Right ventricle myocardium superior (tissue), 1 donor: Measurements from ENCODE around the gene POLR1B. TPM values are rescaled to one million over a fixed set of nuclear protein-coding genes. Genes with fewer than 3 reads are reported as not detected.
"Not testable (repeated sequence)": the region's sequence is repeated elsewhere in the genome, so short reads cannot be mapped to it uniquely, and the experiment has no call there.

Source experiments
- ATAC-seq: fragments of 200-7000 bp; cut with Tn5 transposase; one replicate; pipeline ENCODE4 v1.9.1; 2020; ENCODE audit warnings: mild to moderate bottlenecking; ENCODE audit not compliant: poor library complexity
- DNase-seq: peaks from one replicate; pipeline ENCODE4 v3.0.0-alpha.2; 2020
- intact Hi-C: fragments of 100-400 bp; cut with DNase I; formaldehyde crosslinking; loops from one replicate; pipeline ENCODE4 v1.11.2; 2022
- total RNA-seq: library from RNA; stranded (reverse); fragmentation: NEBNext Ultra II Directional; extraction: Animal tissue kit (Norgen Biotek cat#: 25700); gene quantifications from one replicate; pipeline ENCODE4 v1.2.1, GENCODE V29; 2021
- donor health status: DM: no; HTN: yes; CAD: no; lungs with severe emphysema.

POLR1B gene
- total RNA-seq, 1 donor from 2014 or later = 9.1 TPM

GRCh38 chr2:112585873-112586464 is 43.7 kb downstream of the POLR1B start:
- no peak for ATAC-seq
- intact Hi-C loops = no loop called here
- no peak for DNase-seq

GRCh38 chr2:112588611-112589045 is 46.4 kb downstream of the POLR1B start:
- intact Hi-C loops = no loop called here
- ATAC-seq (no peak), DNase-seq (no peak)

DNA sequence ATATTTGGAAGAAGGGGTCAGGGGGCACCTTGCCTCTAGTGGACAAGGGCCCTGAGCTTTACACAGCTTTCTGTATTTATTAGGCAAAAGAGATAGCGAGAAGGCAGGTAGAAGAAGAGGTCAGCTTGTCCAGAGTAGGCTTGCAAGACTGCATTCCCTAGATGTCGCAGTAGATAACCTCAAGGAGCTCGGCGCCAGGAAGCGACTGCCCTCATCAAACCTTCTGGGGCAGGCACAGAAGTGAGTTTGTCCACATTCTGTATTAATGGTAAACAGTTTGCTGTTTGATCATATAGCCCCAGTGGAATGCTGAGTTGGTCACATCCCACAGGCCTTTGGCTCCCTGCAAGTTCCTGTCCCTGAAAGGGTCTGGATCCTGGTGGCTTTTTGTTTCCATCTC is 49.1 kb downstream of the POLR1B start:
- intact Hi-C loops = no loop called here
- ATAC-seq (no peak), DNase-seq (no peak)

- DNase-seq (no peak), ATAC-seq (no peak)
- intact Hi-C loops = no loop called here
Observed at GRCh38 chr2:112593736-112594135, 51.5 kb downstream of the POLR1B start.

DNA sequence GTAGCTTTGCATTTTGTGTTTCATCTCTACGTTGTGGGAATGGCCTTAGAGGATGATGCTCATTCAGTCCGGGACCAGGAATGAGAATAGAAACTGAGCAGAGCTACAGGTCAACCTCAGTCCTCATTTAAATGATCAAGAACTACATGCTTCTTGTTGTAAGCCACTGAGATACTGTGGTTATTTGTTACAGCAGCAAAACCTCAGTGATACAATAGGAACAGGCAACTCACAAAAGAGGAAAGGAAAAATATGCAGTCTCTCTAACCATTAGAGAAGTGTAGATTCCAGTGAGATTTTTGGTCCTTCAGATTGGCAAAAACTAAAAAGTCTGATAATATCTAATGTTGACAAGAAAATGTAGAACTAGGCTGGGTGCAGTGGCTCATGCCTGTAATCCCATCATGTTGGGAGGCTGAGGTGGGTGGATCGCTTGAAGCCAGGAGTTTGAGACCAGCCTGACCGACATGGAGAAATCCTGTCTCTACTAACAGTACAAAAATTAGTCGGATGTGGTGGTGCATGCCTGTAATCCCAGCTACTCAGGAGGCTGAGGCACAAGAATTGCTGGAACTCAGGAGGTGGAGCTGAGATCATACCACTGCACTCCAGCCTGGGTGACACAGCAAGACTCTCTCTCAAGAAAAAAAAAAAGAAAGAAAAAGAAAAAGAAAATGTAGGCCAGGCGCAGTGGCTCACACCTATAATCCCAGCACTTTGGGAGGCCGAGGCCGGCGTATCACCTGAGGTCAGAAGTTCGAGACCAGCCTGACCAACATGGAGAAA is 55.5 kb downstream of the POLR1B start:
- intact Hi-C loops = no loop called here
- ATAC-seq (no peak), DNase-seq (no peak)

- DNase-seq = no peak
- intact Hi-C loops = no loop called here
Observed at GRCh38 chr2:112600634-112601033, 58.4 kb downstream of the POLR1B start.

GRCh38 chr2:112601754-112602153 is 59.5 kb downstream of the POLR1B start:
- DNase-seq (no peak), ATAC-seq (no peak)
- intact Hi-C loops = no loop called here

More at GRCh38 chr2:112600634-112601033, 58.4 kb downstream of the POLR1B start:
- no peak for ATAC-seq

- DNase-seq (no peak), ATAC-seq (no peak)
- intact Hi-C loops = no loop called here
Observed at GRCh38 chr2:112602917-112603316, 60.7 kb downstream of the POLR1B start.

DNA sequence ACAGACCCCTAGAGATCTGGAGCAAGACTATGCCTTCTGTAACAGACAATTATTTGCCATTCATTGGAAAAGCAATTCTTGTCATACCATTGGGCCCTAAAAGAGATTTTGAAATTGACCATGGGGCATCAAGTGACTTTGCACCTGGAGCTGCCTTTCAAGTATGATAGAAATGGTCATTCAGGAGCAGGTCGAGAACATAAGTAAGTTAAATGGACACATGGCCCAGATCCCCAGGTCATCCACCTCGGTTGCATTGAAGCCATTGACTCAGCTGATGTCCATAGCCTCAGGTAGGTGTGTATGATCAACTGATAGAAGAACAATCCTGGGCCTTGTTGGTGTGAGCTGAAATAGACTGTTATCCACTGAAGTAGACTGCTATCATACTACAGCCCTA is 61.5 kb downstream of the POLR1B start:
- ATAC-seq (no peak), DNase-seq (no peak)
- intact Hi-C loops = no loop called here

DNA sequence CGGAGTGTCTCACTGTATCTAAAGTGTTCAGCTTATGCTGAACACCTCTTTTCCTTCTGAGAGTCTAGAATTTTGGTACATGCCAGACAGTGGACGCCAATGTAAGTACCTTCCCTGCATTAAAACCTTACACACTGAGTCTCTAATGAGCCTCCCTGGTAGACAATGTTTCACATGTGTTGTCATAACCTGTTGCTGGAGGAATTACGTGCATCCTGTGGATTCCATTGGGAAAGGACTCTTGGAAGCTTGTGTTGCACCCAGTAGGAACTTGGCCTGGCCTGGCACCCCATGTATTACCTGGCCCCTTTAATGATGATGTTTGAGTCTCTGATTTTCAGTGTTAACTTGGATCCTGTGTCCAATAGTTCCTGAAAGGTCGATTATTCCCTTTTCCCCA is 62.7 kb downstream of the POLR1B start:
- DNase-seq = no peak
- intact Hi-C loops = no loop called here
- no peak for ATAC-seq

GRCh38 chr2:112605926-112606325 is 63.7 kb downstream of the POLR1B start:
- no peak for DNase-seq
- ATAC-seq = no peak
- intact Hi-C loops = no loop called here

DNA sequence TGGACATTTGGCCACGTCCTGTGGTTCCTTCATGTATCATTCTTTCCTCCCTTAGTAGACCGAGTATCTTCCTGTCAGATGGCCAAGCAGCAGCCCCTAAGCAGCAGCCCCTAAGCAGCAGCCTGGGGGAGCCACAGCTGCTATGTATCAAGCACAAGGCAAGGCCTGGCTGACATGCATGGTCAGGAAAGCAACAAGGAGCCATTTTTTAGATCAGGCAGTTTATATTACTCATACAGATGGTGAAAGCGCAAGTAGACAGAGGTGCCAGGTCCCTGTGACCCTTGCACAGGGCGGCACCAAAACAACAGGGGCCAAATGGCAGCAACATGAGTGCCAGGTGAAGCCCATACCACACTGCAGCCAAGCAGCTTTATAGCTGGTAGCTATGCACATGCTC is 64.3 kb downstream of the POLR1B start:
- intact Hi-C loops = no loop called here
- no peak for ATAC-seq
- DNase-seq = no peak

GRCh38 chr2:112607680-112608438 is 65.6 kb downstream of the POLR1B start:
- ATAC-seq = no peak
- intact Hi-C loops = no loop called here
- DNase-seq = no peak

DNA sequence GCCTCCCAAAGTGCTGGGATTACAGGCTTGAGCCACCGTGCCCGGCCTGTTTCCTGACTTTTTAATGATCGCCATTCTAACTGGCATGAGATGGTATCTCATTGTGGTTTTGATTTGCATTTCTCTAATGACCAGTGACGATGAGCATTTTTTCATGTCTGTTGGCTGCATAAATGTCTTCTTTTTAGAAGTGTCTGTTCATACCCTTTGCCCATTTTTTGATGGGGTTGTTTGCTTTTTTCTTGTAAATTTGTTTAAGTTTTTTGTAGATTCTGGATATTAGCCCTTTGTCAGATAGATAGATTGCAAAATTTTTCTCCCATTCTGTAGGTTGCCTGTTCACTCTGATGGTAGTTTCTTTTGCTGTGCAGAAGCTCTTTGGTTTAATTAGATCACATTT is 67.1 kb downstream of the POLR1B start:
- intact Hi-C loops, DNase-seq, ATAC-seq: not testable (repeated sequence)

DNA sequence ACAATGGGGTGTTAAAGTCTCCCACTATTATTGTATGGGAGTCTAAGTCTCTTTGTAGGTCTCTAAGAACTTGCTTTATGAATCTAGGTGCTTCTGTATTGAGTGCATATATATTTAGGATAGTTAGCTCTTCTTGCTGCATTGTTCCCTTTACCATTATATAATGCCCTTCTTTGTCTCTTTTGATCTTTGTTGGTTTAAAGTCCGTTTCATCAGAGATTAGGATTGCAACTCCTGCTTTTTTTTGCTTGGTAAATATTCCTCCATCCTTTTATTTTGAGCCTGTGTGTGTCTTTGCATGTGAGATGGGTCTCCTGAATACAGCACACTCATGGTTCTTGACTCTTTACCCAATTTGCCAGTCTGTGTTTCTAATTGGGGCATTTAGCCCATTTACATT is 70.0 kb downstream of the POLR1B start:
- not testable (repeated sequence) for ATAC-seq, DNase-seq

DNA sequence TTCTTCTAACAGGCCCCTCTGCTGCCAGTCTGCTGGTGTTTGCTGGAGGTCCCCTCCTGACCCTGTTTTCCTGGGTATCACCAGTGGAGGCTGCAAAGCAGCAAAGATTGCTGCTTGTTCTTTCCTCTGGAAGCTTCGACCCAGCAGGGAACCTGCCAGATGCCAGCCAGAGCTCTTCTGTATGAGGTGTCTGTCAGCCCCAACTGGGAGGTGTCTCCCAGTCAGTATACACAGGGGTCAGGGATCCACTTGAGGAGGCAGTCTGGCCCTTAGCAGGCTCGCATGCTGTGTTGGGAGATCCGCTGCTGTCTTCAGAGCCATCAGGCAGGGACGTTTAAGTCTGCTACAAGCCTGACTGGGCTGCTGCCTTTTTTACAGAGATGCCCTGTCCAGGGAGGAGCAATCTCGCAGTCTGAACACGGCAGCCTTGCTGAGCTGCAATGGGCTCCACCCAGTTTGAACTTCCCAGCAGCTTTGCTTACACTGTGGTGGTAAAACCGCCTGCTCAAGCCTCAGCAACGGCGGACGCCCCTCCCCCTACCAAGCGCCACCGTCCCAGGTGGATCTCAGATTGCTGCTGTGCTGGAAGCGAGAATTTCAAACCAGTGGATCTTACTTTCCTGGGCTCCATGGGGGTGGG is 72.1 kb downstream of the POLR1B start:
- intact Hi-C loops = no loop called here
- no peak for DNase-seq

More for the DNA sequence above, 70.0 kb downstream of the POLR1B start:
- intact Hi-C loops = not testable (repeated sequence)

DNA sequence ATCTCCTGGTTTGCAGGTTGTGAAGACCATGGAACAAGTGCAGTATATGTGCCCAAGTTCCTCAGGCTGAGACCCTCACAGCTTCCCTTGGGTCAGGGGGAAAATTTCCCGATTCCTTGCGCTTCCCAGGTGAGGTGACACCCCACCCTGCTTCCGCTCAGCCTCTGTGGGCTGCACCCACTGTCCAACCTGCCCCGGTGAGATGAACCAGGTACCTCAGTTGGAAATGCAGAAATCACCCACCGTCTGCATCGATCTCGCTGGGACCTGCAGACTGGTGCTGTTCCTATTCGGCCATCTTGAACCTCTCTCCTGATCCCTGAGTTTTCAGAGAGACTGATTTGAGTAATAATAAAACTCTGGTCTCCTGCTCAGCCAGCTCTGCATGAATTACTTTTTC is 72.8 kb downstream of the POLR1B start:
- DNase-seq (no peak), ATAC-seq (no peak)
- intact Hi-C loops = no loop called here

More for the DNA sequence above, 72.1 kb downstream of the POLR1B start:
- no peak for ATAC-seq

- DNase-seq, intact Hi-C loops, ATAC-seq: not testable (repeated sequence)
Observed at GRCh38 chr2:112615798-112616197, 73.5 kb downstream of the POLR1B start.

- ATAC-seq (peak; percentile 38), DNase-seq (no peak)
- intact Hi-C loops = no loop called here
Observed at GRCh38 chr2:112618383-112618782, 76.1 kb downstream of the POLR1B start.
